Smooth muscle cell (in vitro differentiated cells): ENCODE measurements around the gene LPAR1. TPM values are rescaled to one million over a fixed set of nuclear protein-coding genes. Genes with fewer than 3 reads are reported as not detected.
A peak's percentile ranks its signal among the peaks of the same experiment; 100 is the strongest.

Source experiments
- DNase-seq: peaks from one replicate; lab custom pipeline; 2025; ENCODE audit not compliant: unreplicated experiment; lab: John Stamatoyannopoulos, UW
- H2AFZ ChIP-seq: fragments of 200-600 bp; sonication (generic); 2 replicates; pipeline ENCODE4 v1.6.0; 2016; ENCODE audit warnings: antibody characterized with exemption, low read depth, mild to moderate bottlenecking
- H3F3A ChIP-seq: fragments of 200-600 bp; sonication (generic); 2 replicates; pipeline ENCODE4 v1.6.0; 2017; ENCODE audit warnings: antibody characterized with exemption, low read depth
- H3K27ac ChIP-seq: fragments of 200-600 bp; sonication (generic); 2 replicates; pipeline ENCODE4 v1.5.1; 2016; ENCODE audit warnings: low read depth, mild to moderate bottlenecking
- H3K27me3 ChIP-seq: fragments of 200-600 bp; sonication (generic); 2 replicates; pipeline ENCODE4 v1.6.1; 2016; ENCODE audit warnings: low read depth, mild to moderate bottlenecking
- H3K36me3 ChIP-seq: fragments of 200-600 bp; sonication (generic); 2 replicates; pipeline ENCODE4 v1.5.1; 2016; ENCODE audit warnings: low read depth
- H3K4me1 ChIP-seq: fragments of 200-600 bp; sonication (generic); 2 replicates; pipeline ENCODE4 v1.5.1; 2016; ENCODE audit warnings: low read depth
- H3K4me2 ChIP-seq: fragments of 200-600 bp; sonication (generic); 2 replicates; pipeline ENCODE4 v1.6.0; 2016; ENCODE audit warnings: mild to moderate bottlenecking
- H3K4me3 ChIP-seq: fragments of 200-600 bp; sonication (generic); 2 replicates; pipeline ENCODE4 v1.5.1; 2016; ENCODE audit warnings: mild to moderate bottlenecking
- H3K79me2 ChIP-seq: fragments of 200-600 bp; sonication (generic); 2 replicates; pipeline ENCODE4 v1.6.0; 2016; ENCODE audit warnings: low read depth, mild to moderate bottlenecking
- H3K9ac ChIP-seq: fragments of 200-600 bp; sonication (generic); 2 replicates; pipeline ENCODE4 v1.6.0; 2016; ENCODE audit warnings: low read depth
- H3K9me3 ChIP-seq: fragments of 200-600 bp; sonication (generic); replicated peaks from 2 replicates; pipeline ENCODE4 v1.5.1; 2016; ENCODE audit warnings: low read depth
- H4K20me1 ChIP-seq: fragments of 200-600 bp; sonication (generic); 2 replicates; pipeline ENCODE4 v1.6.0; 2016; ENCODE audit warnings: low read depth
- CTCF ChIP-seq: fragments of 200-600 bp; sonication (generic); IDR thresholded peaks from 2 replicates; pipeline ENCODE4 v1.5.1; 2017; ENCODE audit warnings: borderline replicate concordance, mild to moderate bottlenecking, antibody characterized with exemption; ENCODE audit not compliant: insufficient read depth, poor library complexity, severe bottlenecking
- WGBS: methylation state at CpG from one replicate; pipeline ENCODE4 v1.1.7; 2016; ENCODE audit warnings: low lambda C conversion rate; 5-methylcytosine and 5-hydroxymethylcytosine counted together
- polyA plus RNA-seq: library from polyadenylated mRNA; unstranded; fragments of >200 nt; fragmentation: Nextera tagmentation; extraction: Ambion mirVana; gene quantifications from 2 replicates; pipeline ENCODE4 v1.2.1, GENCODE V29; 2016
- total RNA-seq: library from RNA; depleted of rRNA; stranded (reverse); fragments of >200 nt; gene quantifications from 2 replicates; pipeline ENCODE4 v1.2.3, GENCODE V29; 2014

The LPAR1 gene
- total and polyA plus RNA-seq, 2 experiments from 2014 or later: 20.5 to 21.3 TPM

DNA sequence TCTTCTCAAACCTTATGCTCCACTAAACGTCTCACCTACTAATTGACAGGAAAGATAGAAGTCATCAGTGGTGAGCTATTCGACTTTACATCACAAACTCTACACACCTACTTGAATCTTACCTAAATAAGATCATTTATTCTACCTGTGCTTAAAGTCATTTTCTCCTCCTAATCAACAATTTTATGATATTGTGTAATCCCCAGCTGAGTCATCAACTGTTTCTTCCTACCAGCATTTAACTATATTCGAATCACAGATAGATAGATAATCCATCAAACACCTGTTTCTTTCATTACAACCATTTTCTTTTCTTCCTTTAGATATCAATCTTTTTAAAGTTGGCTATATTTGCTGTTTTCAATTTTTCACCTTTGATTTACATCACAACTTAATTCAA is 181.5 kb downstream of the LPAR1 start:
- TF ChIP-seq CTCF: no peak
- DNase-seq: no peak
- no peaks in the 10 kb centered on the region for H4K20me1 ChIP-seq
- no peaks in the 10 kb centered on the region for H3K4me1 ChIP-seq
- H3K27ac ChIP-seq: no peak overlapping the region
- H3K4me2 ChIP-seq: no peak overlapping the region
- H3K9me3 ChIP-seq: no peaks in the 10 kb centered on the region
- H2AFZ ChIP-seq: no peak overlapping the region
- H3K27me3 ChIP-seq: no peaks in the 10 kb centered on the region
- H3K4me3 ChIP-seq: no peak overlapping the region
- H3K36me3 ChIP-seq: no peaks in the 10 kb centered on the region
- 85% methylated on average over 3 of the region's 3 CpGs for WGBS
- no peaks in the 10 kb centered on the region for H3K79me2 ChIP-seq
- no peaks in the 10 kb centered on the region for H3F3A ChIP-seq
- no peak overlapping the region for H3K9ac ChIP-seq

- Histone ChIP-seq H2AFZ (no peak overlapping the region), H3K36me3 (no peaks in the 10 kb centered on the region), H3K27me3 (no peaks in the 10 kb centered on the region), H3K4me2 (no peak overlapping the region), H3K9ac (no peak overlapping the region), H4K20me1 (no peaks in the 10 kb centered on the region), H3K79me2 (no peaks in the 10 kb centered on the region), H3F3A (no peaks in the 10 kb centered on the region), H3K4me3 (no peak overlapping the region), H3K27ac (no peak overlapping the region), H3K4me1 (peaks cover 5% of the 10 kb centered on the region), H3K9me3 (no peaks in the 10 kb centered on the region)
- TF ChIP-seq CTCF: no peak
- no peak for DNase-seq
- 75% methylated on average over 6 of the region's 6 CpGs for WGBS
Measured at GRCh38 chr9:110850401-110851135, 187.7 kb downstream of the LPAR1 start.

DNA sequence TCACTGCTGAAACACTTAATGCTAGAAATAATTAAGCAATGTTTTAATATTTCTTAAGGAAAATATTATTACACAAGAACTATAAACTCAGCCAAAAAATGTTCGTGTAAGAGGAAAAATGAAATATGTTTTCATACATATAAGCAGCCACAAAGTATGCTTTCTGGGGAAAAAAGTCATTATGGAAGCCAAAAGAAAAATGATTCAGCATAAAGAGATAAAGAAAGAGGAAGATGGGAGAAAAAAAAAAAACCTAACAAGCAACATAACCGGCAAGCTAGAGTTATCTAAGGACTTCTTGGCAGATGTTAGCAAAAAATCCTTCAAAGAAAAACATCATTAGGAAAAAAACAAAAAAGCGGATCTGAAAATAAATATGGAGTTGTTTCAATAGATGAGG is 190.6 kb downstream of the LPAR1 start:
- Histone ChIP-seq H3K36me3 (no peaks in the 10 kb centered on the region), H3F3A (no peaks in the 10 kb centered on the region), H3K4me3 (no peak overlapping the region), H3K27ac (no peak overlapping the region), H3K4me2 (peak overlapping the region; percentile 36), H3K4me1 (peaks cover 5% of the 10 kb centered on the region), H3K9ac (no peak overlapping the region), H2AFZ (no peak overlapping the region), H4K20me1 (no peaks in the 10 kb centered on the region), H3K79me2 (no peaks in the 10 kb centered on the region), H3K9me3 (no peaks in the 10 kb centered on the region), H3K27me3 (no peaks in the 10 kb centered on the region)
- no peak for TF ChIP-seq CTCF
- WGBS: 77% methylated on average over 3 of the region's 3 CpGs
- no peak for DNase-seq

GRCh38 chr9:110846215-110846614 is 192.1 kb downstream of the LPAR1 start:
- Histone ChIP-seq H3K9me3 (no peaks in the 10 kb centered on the region), H3K4me3 (no peak overlapping the region), H3K27me3 (no peaks in the 10 kb centered on the region), H3F3A (no peaks in the 10 kb centered on the region), H3K4me2 (no peak overlapping the region), H3K79me2 (no peaks in the 10 kb centered on the region), H4K20me1 (no peaks in the 10 kb centered on the region), H3K4me1 (peaks cover 5% of the 10 kb centered on the region), H2AFZ (no peak overlapping the region), H3K9ac (no peak overlapping the region), H3K27ac (no peak overlapping the region), H3K36me3 (no peaks in the 10 kb centered on the region)
- TF ChIP-seq CTCF: no peak
- no peak for DNase-seq
- 89% methylated on average over 2 of the region's 2 CpGs for WGBS
